ENCODE measurements around the gene SCGN. TPM values are rescaled to one million over a fixed set of nuclear protein-coding genes. Genes with fewer than 3 reads are reported as not detected.

SCGN gene
- total and polyA plus RNA-seq, 2 of the 4 experiments (the other 2 are of a cell fraction) = not detected

DNA sequence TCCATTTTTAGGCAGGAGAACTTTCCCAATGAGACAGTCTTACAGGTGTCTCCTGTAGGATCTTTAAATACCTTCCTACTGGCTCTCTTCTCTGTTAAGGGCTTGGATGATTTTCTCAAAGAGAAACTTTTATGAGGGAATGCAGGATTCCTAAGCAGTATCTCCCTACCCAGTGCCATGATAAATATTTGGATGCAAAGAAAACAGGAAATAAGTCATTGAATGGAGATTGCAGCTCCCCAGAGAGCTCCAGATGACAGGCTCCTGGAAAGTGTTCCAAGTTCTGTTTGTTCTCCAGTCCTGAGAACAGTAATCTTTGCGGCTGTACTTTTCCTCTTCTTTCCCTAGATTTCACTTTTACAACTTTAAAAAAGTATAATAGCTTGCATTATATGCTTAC lies 2.4 kb upstream of the SCGN start:
- BruUV-seq (replicated peaks) = no TSS peak

More for the DNA sequence above, 2.4 kb upstream of the SCGN start:
- Histone ChIP-seq H3K79me1 (ENCODE audit: low read depth in 1 of 2, low read length in 2 of 2) (no peaks in the 10 kb centered on the region), H3K4ac (ENCODE audit: low read depth, low read length) (no peak overlapping the region), H3K4me3 (ENCODE audit: insufficient read depth, low read depth, low read length) (no peak overlapping the region), H4K5ac (ENCODE audit: low read depth, low read length) (no peak overlapping the region), H2AFZ (replicated peaks; ENCODE audit: low read length, poor library complexity) (no peak overlapping the region), H2BK20ac (ENCODE audit: low read depth, low read length) (no peak overlapping the region), H3K56ac (ENCODE audit: extremely low read depth, insufficient read depth, low read length) (no peak overlapping the region), H4K8ac (ENCODE audit: low read depth in 2 of 2, low read length in 2 of 2) (no peak overlapping the region), H3K4me1 (ENCODE audit: control insufficient read depth, insufficient read depth, low read length) (no peaks in the 10 kb centered on the region), H2AK9ac (replicated peaks; ENCODE audit: low read depth, low read length, poor library complexity) (no peak overlapping the region), H3K23ac (ENCODE audit: low read depth, low read length) (no peak overlapping the region), H2BK120ac (ENCODE audit: low read depth, low read length) (no peak overlapping the region), H3K14ac (replicated peaks; ENCODE audit: low read depth, low read length) (no peak overlapping the region), H2AK5ac (ENCODE audit: low read depth, low read length) (no peak overlapping the region), H3K36me3 (ENCODE audit: control insufficient read depth, insufficient read depth, low read length) (no peaks in the 10 kb centered on the region), H3K9me3 (ENCODE audit: control insufficient read depth, insufficient read depth, low read length) (no peaks in the 10 kb centered on the region), H3K9me1 (ENCODE audit: insufficient read depth, low read length) (no peaks in the 10 kb centered on the region), H3K18ac (ENCODE audit: low read depth, low read length) (no peak overlapping the region), H2BK15ac (ENCODE audit: low read depth, low read length) (no peak overlapping the region), H4K91ac (ENCODE audit: insufficient read depth, low read depth, low read length) (no peak overlapping the region), H3K9ac (ENCODE audit: low read depth, low read length) (no peak overlapping the region), H3K27me3 (ENCODE audit: control insufficient read depth, insufficient read depth, low read length) (no peaks in the 10 kb centered on the region), H3K4me2 (ENCODE audit: low read depth, low read length) (no peak overlapping the region), H4K20me1 (ENCODE audit: insufficient read depth, low read length) (no peaks in the 10 kb centered on the region), H3K27ac (ENCODE audit: insufficient read depth, low read length) (no peak overlapping the region), H2BK5ac (ENCODE audit: low read depth, low read length, poor library complexity, severe bottlenecking) (no peak overlapping the region)
- ChIA-PET POLR2A (ENCODE audit: unreplicated experiment) (no interaction called here), CTCF (no interaction called here)
- no peak for DNase-seq
- intact Hi-C loops (cut with micrococcal nuclease) (no loop called here), dilution Hi-C loops (cut with HindIII; ENCODE audit: low sequenced_read_pairs, unreplicated experiment) (no loop called here), in situ Hi-C loops (cut with MboI; ENCODE audit: low sequenced_read_pairs) (no loop called here)
- WGBS, 2 experiments (ENCODE audit: extremely low coverage in 2 of 2, insufficient read length in 1 of 2) = no CpG with 5 or more reads among the region's 1 CpG
- TF ChIP-seq RAD21 (IDR thresholded peaks at IDR 0.05; ENCODE audit: low read length) (no peak), MAZ (IDR thresholded peaks at IDR 0.05; ENCODE audit: borderline replicate concordance, low read depth, low read length) (no peak), RCOR1 (IDR thresholded peaks at IDR 0.05; ENCODE audit: insufficient replicate concordance, low read length) (no peak), NFE2L2 (IDR thresholded peaks at IDR 0.05; ENCODE audit: low read depth, low read length) (no peak), CHD1 (IDR thresholded peaks at IDR 0.05; ENCODE audit: low read depth, low read length) (no peak), BHLHE40 (IDR thresholded peaks at IDR 0.05; ENCODE audit: low read depth, low read length) (no peak), FOS (IDR thresholded peaks at IDR 0.05; ENCODE audit: low read depth, low read length) (no peak), MXI1 (IDR thresholded peaks at IDR 0.05; ENCODE audit: borderline replicate concordance, low read depth, low read length) (no peak), SMC3 (IDR thresholded peaks at IDR 0.05; ENCODE audit: low read depth, low read length) (no peak)
- TF ChIP-seq, protein P1, sequence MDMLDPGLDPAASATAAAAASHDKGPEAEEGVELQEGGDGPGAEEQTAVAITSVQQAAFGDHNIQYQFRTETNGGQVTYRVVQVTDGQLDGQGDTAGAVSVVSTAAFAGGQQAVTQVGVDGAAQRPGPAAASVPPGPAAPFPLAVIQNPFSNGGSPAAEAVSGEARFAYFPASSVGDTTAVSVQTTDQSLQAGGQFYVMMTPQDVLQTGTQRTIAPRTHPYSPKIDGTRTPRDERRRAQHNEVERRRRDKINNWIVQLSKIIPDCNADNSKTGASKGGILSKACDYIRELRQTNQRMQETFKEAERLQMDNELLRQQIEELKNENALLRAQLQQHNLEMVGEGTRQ (IDR thresholded peaks at IDR 0.05; ENCODE audit: low read depth, low read length) = no peak
- TF ChIP-seq, protein P2, sequence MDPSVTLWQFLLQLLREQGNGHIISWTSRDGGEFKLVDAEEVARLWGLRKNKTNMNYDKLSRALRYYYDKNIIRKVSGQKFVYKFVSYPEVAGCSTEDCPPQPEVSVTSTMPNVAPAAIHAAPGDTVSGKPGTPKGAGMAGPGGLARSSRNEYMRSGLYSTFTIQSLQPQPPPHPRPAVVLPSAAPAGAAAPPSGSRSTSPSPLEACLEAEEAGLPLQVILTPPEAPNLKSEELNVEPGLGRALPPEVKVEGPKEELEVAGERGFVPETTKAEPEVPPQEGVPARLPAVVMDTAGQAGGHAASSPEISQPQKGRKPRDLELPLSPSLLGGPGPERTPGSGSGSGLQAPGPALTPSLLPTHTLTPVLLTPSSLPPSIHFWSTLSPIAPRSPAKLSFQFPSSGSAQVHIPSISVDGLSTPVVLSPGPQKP (IDR thresholded peaks at IDR 0.05; ENCODE audit: borderline replicate concordance, low read depth, low read length) = no peak
- TF ChIP-seq, protein P3, sequence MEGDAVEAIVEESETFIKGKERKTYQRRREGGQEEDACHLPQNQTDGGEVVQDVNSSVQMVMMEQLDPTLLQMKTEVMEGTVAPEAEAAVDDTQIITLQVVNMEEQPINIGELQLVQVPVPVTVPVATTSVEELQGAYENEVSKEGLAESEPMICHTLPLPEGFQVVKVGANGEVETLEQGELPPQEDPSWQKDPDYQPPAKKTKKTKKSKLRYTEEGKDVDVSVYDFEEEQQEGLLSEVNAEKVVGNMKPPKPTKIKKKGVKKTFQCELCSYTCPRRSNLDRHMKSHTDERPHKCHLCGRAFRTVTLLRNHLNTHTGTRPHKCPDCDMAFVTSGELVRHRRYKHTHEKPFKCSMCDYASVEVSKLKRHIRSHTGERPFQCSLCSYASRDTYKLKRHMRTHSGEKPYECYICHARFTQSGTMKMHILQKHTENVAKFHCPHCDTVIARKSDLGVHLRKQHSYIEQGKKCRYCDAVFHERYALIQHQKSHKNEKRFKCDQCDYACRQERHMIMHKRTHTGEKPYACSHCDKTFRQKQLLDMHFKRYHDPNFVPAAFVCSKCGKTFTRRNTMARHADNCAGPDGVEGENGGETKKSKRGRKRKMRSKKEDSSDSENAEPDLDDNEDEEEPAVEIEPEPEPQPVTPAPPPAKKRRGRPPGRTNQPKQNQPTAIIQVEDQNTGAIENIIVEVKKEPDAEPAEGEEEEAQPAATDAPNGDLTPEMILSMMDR (conservative IDR thresholded peaks at IDR 0.05; ENCODE audit: low read depth, low read length) = no peak
- no peak for ATAC-seq (ENCODE audit: low read depth)
